Measurements from ENCODE around the gene PDE4B. TPM values are rescaled to one million over a fixed set of nuclear protein-coding genes. Genes with fewer than 3 reads are reported as not detected.

The PDE4B gene
- total RNA-seq, 4 donors from 2014 or later: 11.2 to 49.5 (median 26.3) TPM

DNA sequence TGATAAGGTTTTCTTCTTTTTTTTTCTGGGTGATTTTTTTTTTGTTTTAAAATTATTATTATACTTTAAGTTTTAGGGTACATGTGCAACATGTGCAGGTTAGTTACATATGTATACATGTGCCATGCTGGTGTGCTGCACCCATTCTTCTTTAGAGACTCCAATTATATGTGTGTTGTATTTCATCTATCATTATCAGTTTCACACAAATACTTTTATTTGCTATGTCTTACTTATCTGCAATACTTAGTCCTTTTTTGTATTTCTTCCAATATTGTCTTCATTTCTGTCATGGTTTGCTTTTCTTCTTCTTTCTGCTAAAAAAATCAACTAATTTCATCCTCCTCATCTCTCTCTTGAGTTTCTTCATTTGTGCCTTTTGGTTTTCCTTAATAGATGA, 3.9 kb upstream of the PDE4B start:
- ATAC-seq (ENCODE audit: low FRiP score) (no peak), DNase-seq (ENCODE audit: low spot score) (no peak)
- TF ChIP-seq, protein P1, sequence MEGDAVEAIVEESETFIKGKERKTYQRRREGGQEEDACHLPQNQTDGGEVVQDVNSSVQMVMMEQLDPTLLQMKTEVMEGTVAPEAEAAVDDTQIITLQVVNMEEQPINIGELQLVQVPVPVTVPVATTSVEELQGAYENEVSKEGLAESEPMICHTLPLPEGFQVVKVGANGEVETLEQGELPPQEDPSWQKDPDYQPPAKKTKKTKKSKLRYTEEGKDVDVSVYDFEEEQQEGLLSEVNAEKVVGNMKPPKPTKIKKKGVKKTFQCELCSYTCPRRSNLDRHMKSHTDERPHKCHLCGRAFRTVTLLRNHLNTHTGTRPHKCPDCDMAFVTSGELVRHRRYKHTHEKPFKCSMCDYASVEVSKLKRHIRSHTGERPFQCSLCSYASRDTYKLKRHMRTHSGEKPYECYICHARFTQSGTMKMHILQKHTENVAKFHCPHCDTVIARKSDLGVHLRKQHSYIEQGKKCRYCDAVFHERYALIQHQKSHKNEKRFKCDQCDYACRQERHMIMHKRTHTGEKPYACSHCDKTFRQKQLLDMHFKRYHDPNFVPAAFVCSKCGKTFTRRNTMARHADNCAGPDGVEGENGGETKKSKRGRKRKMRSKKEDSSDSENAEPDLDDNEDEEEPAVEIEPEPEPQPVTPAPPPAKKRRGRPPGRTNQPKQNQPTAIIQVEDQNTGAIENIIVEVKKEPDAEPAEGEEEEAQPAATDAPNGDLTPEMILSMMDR (IDR thresholded peaks at IDR 0.05): no peak

DNA sequence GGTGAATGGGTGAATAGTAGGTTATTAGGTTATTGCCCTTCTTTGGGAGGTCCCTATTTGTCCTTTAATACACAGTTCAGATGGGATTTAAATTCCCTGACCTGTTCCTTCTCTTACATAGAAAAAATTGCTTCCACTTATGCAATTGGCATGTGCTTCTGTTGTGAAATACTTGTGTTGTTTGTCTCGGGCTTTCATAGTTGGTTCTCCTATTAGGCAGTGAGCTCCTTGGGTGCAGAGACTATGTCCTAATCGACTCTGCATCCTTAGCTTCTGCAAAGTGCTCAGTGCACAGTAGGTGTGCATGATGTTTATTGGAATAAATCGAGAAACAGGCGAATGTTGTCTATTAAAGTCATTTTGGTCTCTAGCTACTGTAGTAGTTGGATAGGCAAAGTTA, 1.3 kb upstream of the PDE4B start:
- ATAC-seq (ENCODE audit: low FRiP score) (no peak), DNase-seq (ENCODE audit: low spot score) (no peak)
- TF ChIP-seq, protein P1 (IDR thresholded peaks at IDR 0.05): no peak

GRCh38 chr1:65791801-65792668, 660 bp upstream of the PDE4B start:
- TF ChIP-seq, protein P1 (IDR thresholded peaks at IDR 0.05): no peak
- peak; percentile 27 for ATAC-seq (ENCODE audit: low FRiP score)
- no peak for DNase-seq (ENCODE audit: low spot score)

DNA sequence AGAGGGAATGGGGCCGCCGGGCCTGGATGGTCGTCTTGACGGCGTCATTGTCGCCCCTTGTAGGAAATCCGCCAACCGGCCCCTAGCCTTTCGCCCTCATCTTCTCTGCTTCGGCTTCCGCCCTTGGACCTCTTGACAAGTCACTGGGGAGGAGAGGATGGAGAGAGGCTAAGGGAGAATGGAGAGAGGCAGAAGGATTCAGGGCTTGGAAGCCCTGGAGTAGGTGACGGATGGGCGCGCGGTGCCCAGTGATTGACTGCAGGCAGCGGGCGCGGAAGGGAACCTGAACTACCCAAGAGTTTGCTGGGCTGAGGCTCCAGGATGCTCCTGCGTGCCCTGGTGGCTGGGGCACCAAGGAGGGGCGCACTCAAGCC, 651 bp downstream of the PDE4B start:
- TF ChIP-seq, protein P1 (IDR thresholded peaks at IDR 0.05): no peak
- ATAC-seq (ENCODE audit: low FRiP score): no peak
- no peak for DNase-seq (ENCODE audit: low spot score)

- TF ChIP-seq, protein P1 (IDR thresholded peaks at IDR 0.05): no peak
Observed at GRCh38 chr1:65795311-65795710, 2.6 kb downstream of the PDE4B start.

GRCh38 chr1:65799601-65800000, 6.9 kb downstream of the PDE4B start:
- ATAC-seq (ENCODE audit: low FRiP score) (no peak), DNase-seq (ENCODE audit: low spot score) (no peak)
- TF ChIP-seq, protein P1 (IDR thresholded peaks at IDR 0.05): no peak

More at GRCh38 chr1:65795311-65795710, 2.6 kb downstream of the PDE4B start:
- ATAC-seq (ENCODE audit: low FRiP score) (no peak), DNase-seq (ENCODE audit: low spot score) (no peak)

- DNase-seq (ENCODE audit: low spot score) (no peak), ATAC-seq (ENCODE audit: low FRiP score) (no peak)
- TF ChIP-seq, protein P1 (IDR thresholded peaks at IDR 0.05): no peak
Observed at GRCh38 chr1:65804584-65804983, 11.9 kb downstream of the PDE4B start.

All from omental fat pad (tissue), 4 donors.